ENCODE measurements around the gene KANSL1L.

- TF ChIP-seq CTCF (IDR thresholded peaks at IDR 0.05) (no peak), POLR2A (IDR thresholded peaks at IDR 0.05) (no peak), EP300 (IDR thresholded peaks at IDR 0.05) (no peak), POLR2AphosphoS5 (IDR thresholded peaks at IDR 0.05) (no peak)
Observed at GRCh38 chr2:210086930-210087329, 84.3 kb downstream of the KANSL1L start.

All from sigmoid colon (tissue), 4 donors.